Liver (tissue), 9 donors: Measurements from ENCODE around the gene ZMYM2. TPM values are rescaled to one million over a fixed set of nuclear protein-coding genes. Genes with fewer than 3 reads are reported as not detected.

Source experiments
- DNase-seq: peaks from one replicate; pipeline ENCODE4 v3.0.0-alpha.2; 2017; ENCODE audit warnings: low spot score
- H3K27ac ChIP-seq, 2 donors: one replicate each; pipeline ENCODE4 v1.7.0; 2013; ENCODE audit warnings: inconsistent platforms in 2 of 2, low read length in 2 of 2, control low read depth in 1 of 2, low read depth in 1 of 2, mild to moderate bottlenecking in 1 of 2
- H3K27me3 ChIP-seq, 4 donors: one replicate each; pipeline versions ENCODE4 v1.6.1 to v1.7.0; 2013; ENCODE audit warnings: low read length in 3 of 4, inconsistent platforms in 1 of 4, mild to moderate bottlenecking in 1 of 4, moderate library complexity in 1 of 4; ENCODE audit not compliant: control insufficient read depth in 4 of 4, insufficient read depth in 4 of 4
- H3K36me3 ChIP-seq, 4 donors: one replicate each; pipeline versions ENCODE4 v1.6.1 to v1.7.0; 2013; ENCODE audit warnings: low read length in 3 of 4, mild to moderate bottlenecking in 3 of 4, low read depth in 1 of 4, moderate library complexity in 1 of 4; ENCODE audit not compliant: control insufficient read depth in 4 of 4, insufficient read depth in 3 of 4
- H3K4me1 ChIP-seq, 4 donors: one replicate each; pipeline versions ENCODE4 v1.6.1 to v1.7.0; 2013; ENCODE audit warnings: low read length in 3 of 4, mild to moderate bottlenecking in 3 of 4, moderate library complexity in 1 of 4; ENCODE audit not compliant: control insufficient read depth in 4 of 4, insufficient read depth in 4 of 4
- H3K4me3 ChIP-seq, 3 donors: one replicate each; pipeline versions ENCODE4 v1.6.1 to v1.7.0; 2013; ENCODE audit warnings: low read length in 3 of 3, control low read depth in 1 of 3, low read depth in 1 of 3, mild to moderate bottlenecking in 1 of 3
- H3K9ac ChIP-seq, 2 donors: one replicate each; pipeline ENCODE4 v1.7.0; 2013; ENCODE audit warnings: low read length in 2 of 2, mild to moderate bottlenecking in 2 of 2, moderate library complexity in 2 of 2, control low read depth in 1 of 2, low read depth in 1 of 2
- H3K9me3 ChIP-seq, 4 donors: one replicate each; pipeline versions ENCODE4 v1.6.1 to v1.7.0; 2013; ENCODE audit warnings: low read length in 3 of 4; ENCODE audit not compliant: control insufficient read depth in 4 of 4
- ATF3 ChIP-seq: IDR thresholded peaks from 2 replicates; pipeline ENCODE4 v1.6.1; 2016; ENCODE audit warnings: antibody characterized with exemption
- CTCF ChIP-seq: fragments of 150-350 bp; IDR thresholded peaks from 2 replicates; pipeline ENCODE4 v1.5.1; 2017; ENCODE audit warnings: improper control_type of control experiment, low read depth, low read length; ENCODE audit not compliant: missing input control
- EGR1 ChIP-seq, 2 donors: IDR thresholded peaks; 2 replicates each; pipeline ENCODE4 v1.6.1; 2016 to 2018; ENCODE audit warnings: antibody characterized with exemption in 2 of 2, low read depth in 2 of 2
- FOXA1 ChIP-seq: IDR thresholded peaks from 2 replicates; pipeline ENCODE4 v1.6.1; 2016; ENCODE audit warnings: antibody characterized with exemption
- RAD21 ChIP-seq, 2 donors: IDR thresholded peaks; 2 replicates each; pipeline ENCODE4 v1.6.1; 2016; ENCODE audit warnings: antibody characterized with exemption in 2 of 2, mild to moderate bottlenecking in 2 of 2
- SP1 ChIP-seq: IDR thresholded peaks from 2 replicates; pipeline ENCODE4 v1.6.1; 2018; ENCODE audit warnings: antibody characterized with exemption, mild to moderate bottlenecking
- TAF1 ChIP-seq: conservative IDR thresholded peaks from 2 replicates; pipeline ENCODE4 v1.6.1; 2016; ENCODE audit warnings: antibody characterized with exemption, mild to moderate bottlenecking
- YY1 ChIP-seq: IDR thresholded peaks from 2 replicates; pipeline ENCODE4 v1.6.1; 2016; ENCODE audit warnings: antibody characterized with exemption, mild to moderate bottlenecking
- ZBTB33 ChIP-seq: IDR thresholded peaks from 2 replicates; pipeline ENCODE4 v1.6.1; 2016; ENCODE audit warnings: antibody characterized with exemption
- WGBS: extraction: QIAGEN DNeasy Blood & Tissue Kit; methylation state at CpG from one replicate; pipeline ENCODE4 v1.1.7; 2013; 5-methylcytosine and 5-hydroxymethylcytosine counted together
- polyA plus RNA-seq, 2 donors: library from polyadenylated mRNA; stranded (reverse) in 1 of 2; unstranded in 1 of 2; fragments of 200-250 nt in 1 of 2; fragments of >200 nt in 1 of 2; fragmentation: Nextera tagmentation in 1 of 2; extraction: Ambion mirVana in 1 of 2; gene quantifications; one replicate each; pipeline versions ENCODE4 v1.2.1 to v1.2.3, GENCODE V29; 2013 to 2015
- total RNA-seq, 2 donors: library from RNA; depleted of rRNA; stranded (reverse); fragments of >200 nt; gene quantifications; one replicate each; pipeline ENCODE4 v1.2.3, GENCODE V29; 2014
- TF ChIP-seq, protein P1 (sequence below): IDR thresholded peaks from 2 replicates; pipeline ENCODE4 v1.6.1; 2016; ENCODE audit warnings: antibody characterized with exemption
- TF ChIP-seq, protein P2 (sequence below): IDR thresholded peaks from 2 replicates; pipeline ENCODE4 v1.6.1; 2016; ENCODE audit warnings: antibody characterized with exemption, mild to moderate bottlenecking
- donor health status: healthy.
- donor health status: healthy.
- donor health status: healthy.
- donor health status: healthy.
- donor health status: healthy.

ZMYM2 gene
- total and polyA plus RNA-seq, 4 donors: 8.7 to 40.8 (median 18.5) TPM

- peaks cover 0 to 9% (median 1%) of the 10 kb centered on the region in 4 donors for H3K36me3 ChIP-seq
- TF ChIP-seq YY1 (no peak), CTCF (no peak), ZBTB33 (no peak), ATF3 (no peak), EGR1 (IDR thresholded peaks at IDR 0.05; ENCODE audit: low read depth in 2 of 2) (no peak), TAF1 (no peak), SP1 (no peak), FOXA1 (no peak), RAD21 (IDR thresholded peaks at IDR 0.05) (no peak)
- TF ChIP-seq, protein P1, sequence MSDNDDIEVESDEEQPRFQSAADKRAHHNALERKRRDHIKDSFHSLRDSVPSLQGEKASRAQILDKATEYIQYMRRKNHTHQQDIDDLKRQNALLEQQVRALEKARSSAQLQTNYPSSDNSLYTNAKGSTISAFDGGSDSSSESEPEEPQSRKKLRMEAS: no peak
- no peak overlapping the region for H3K4me3 ChIP-seq
Observed at GRCh38 chr13:19985219-19985556, 26.7 kb downstream of the ZMYM2 start.

DNA sequence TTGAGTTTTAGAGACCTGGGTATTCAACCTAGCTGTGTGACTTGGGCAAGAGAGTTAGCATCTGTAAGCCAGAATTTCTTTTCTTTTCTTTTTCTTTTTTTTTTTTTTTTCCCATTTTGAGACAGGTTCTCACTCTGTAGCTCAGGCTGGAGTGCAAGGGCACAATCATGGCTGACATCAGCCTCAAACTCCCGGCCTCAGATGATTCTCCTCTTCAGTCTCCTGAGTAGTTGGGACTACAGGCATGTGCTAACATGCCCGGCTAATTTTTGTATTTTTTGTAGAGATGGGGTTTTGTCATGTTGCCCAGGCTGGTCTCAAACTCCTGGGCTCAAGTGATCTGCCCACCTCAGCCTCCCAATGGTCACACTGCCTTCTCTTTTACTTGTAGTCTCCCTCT, 33.0 kb downstream of the ZMYM2 start:
- H3K4me1 ChIP-seq: peaks cover 0 to 3% (median 0%) of the 10 kb centered on the region in 4 donors
- no peak overlapping the region for H3K27ac ChIP-seq
- H3K4me3 ChIP-seq: no peak overlapping the region
- 96% methylated on average over 2 of the region's 2 CpGs for WGBS
- no peak overlapping the region for H3K9ac ChIP-seq
- no peak for DNase-seq
- TF ChIP-seq SP1: no peak
- TF ChIP-seq, protein P2, sequence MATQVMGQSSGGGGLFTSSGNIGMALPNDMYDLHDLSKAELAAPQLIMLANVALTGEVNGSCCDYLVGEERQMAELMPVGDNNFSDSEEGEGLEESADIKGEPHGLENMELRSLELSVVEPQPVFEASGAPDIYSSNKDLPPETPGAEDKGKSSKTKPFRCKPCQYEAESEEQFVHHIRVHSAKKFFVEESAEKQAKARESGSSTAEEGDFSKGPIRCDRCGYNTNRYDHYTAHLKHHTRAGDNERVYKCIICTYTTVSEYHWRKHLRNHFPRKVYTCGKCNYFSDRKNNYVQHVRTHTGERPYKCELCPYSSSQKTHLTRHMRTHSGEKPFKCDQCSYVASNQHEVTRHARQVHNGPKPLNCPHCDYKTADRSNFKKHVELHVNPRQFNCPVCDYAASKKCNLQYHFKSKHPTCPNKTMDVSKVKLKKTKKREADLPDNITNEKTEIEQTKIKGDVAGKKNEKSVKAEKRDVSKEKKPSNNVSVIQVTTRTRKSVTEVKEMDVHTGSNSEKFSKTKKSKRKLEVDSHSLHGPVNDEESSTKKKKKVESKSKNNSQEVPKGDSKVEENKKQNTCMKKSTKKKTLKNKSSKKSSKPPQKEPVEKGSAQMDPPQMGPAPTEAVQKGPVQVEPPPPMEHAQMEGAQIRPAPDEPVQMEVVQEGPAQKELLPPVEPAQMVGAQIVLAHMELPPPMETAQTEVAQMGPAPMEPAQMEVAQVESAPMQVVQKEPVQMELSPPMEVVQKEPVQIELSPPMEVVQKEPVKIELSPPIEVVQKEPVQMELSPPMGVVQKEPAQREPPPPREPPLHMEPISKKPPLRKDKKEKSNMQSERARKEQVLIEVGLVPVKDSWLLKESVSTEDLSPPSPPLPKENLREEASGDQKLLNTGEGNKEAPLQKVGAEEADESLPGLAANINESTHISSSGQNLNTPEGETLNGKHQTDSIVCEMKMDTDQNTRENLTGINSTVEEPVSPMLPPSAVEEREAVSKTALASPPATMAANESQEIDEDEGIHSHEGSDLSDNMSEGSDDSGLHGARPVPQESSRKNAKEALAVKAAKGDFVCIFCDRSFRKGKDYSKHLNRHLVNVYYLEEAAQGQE: no peak
- no peaks in the 10 kb centered on the region for H3K9me3 ChIP-seq
- peaks cover 4 to 25% (median 19%) of the 10 kb centered on the region in 4 donors for H3K36me3 ChIP-seq
- H3K27me3 ChIP-seq: no peaks in the 10 kb centered on the region

More at GRCh38 chr13:19985219-19985556, 26.7 kb downstream of the ZMYM2 start:
- 49% methylated on average over 2 of the region's 2 CpGs for whole genome bisulfite sequencing
- H3K9ac ChIP-seq: no peak overlapping the region
- no peak for DNase-seq
- no peaks in the 10 kb centered on the region for H3K9me3 ChIP-seq
- H3K27ac ChIP-seq: no peak overlapping the region
- H3K4me1 ChIP-seq: peaks cover 0 to 2% (median 0%) of the 10 kb centered on the region in 4 donors
- no peaks in the 10 kb centered on the region for H3K27me3 ChIP-seq
